ENCODE data around the gene CDH8.

The CDH8 gene

DNA sequence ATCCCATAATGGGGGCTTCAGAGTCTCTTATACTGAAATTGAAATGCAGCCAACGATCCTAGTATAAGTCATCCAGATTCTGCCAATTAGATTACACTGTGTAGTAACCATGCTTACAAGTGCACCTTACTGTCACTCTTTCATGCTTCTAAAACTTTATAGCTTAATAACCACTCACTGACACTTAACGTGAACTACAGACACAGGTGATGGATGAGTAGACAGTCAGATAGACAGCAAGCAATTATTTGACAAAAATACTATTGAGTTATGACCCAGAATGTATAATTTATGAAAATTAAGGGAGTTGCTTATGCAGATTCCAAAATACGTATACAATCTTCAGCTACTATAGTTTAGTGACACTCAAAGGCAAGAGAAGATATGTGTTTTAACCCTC is 6.3 kb downstream of the CDH8 start:
- no peak for FAIRE-seq

DNA sequence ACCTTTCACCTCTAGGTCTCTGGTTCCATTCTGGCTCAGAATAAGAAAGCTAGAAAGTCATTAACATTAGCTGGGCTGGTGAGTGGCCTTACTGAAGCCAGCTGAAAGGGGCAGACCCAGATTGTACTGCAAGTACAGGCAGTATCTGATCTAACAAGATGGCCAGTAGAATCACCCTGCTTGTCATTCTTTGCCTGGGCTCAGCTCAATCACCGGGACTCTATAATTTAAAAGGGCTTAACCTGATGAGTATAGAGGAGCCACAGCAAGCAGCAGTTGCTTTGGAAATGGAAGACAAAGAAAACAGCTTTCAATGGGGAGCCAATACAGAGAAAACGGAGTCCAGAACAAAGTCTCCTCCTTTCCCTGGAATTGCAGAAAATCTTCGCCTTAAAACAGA is 13.6 kb downstream of the CDH8 start:
- no peak for FAIRE-seq

GRCh38 chr16:62021161-62021581 is 15.1 kb downstream of the CDH8 start:
- no peak for FAIRE-seq

GRCh38 chr16:62020681-62021080 is 15.6 kb downstream of the CDH8 start:
- no peak for FAIRE-seq

DNA sequence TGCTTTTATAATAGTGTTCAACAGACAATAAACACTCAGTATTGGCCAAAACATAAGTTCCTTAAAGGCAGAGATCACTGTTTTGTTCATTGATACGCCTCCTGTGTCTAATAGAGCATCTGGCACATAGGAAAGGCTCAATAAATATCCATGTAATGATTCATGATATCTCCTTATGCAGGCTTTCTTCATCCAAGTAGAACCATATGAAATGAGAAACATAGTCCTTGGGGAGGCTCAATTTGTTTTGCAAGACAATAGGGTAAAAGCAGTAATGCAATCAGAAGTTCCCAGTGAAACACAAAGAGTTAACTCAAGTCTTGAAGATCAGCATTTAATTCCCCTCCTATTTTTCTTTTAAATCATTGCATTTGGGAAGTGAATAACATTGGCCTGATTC is 16.4 kb downstream of the CDH8 start:
- no peak for FAIRE-seq

DNA sequence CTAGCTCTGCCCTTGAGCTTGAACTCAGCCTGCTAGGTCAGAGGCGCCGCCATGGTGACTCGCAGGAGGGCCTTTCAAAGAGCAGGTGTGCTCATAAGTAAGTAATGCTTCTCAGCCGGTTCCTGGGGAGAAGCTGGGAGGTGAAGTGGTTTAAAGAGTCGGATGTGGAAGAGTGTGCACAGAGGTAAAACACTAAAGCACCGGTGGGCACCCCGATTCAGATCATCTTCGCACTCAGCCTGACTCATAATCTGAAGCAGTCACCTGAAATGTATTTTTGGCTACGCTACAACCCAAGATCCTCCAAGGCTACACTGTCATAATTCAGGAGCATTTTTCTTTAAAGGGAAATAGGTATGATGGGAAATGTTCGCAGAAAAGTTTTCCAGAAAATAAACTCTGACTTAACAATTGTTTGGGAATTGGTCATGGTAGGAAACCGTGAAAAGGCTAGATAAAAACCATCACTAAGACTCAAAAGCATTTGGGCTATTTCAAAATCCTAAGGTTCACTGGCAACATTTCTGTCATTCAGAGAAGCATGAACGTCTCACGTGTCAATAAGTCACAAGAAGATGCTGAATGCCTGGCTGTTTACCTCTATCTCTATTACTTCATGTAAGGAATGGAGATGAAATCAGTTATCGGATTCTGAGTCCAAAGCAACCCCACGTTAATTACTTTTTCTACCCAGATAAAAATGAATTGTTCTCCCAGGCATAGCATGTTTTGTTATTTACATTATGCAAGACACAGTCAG is 17.8 kb downstream of the CDH8 start:
- FAIRE-seq: no peak

DNA sequence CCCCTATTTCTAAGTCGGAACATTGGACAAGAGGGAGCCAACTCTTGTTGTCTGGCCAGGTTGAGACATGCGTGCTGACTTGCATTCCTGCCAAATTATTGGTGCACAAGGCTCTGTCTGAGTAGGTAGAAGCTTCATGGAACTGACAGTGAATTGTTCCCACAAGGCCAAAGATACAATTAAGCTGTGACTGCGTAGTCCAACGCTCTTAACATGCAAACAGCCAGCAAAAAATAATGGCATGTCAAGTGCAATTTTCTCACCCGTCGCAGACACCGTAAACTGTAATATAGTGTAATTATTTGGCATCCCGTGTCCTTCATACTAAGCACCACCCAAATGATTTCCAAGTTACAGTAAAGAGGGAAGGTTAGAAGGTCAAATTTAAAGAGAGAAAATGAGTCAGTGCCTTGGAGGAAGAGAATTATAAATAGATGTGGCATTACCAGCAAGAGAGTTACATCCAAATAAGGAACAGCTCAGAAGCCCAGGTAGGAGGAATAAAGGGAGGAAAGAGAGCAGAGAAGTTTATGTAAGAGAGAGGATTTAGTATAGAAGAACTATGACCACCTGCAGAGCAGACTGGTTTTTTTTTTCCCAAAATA is 21.8 kb downstream of the CDH8 start:
- FAIRE-seq: no peak

- FAIRE-seq: no peak
These were observed 26.1 kb downstream of the CDH8 start for GRCh38 chr16:62010186-62010585.

DNA sequence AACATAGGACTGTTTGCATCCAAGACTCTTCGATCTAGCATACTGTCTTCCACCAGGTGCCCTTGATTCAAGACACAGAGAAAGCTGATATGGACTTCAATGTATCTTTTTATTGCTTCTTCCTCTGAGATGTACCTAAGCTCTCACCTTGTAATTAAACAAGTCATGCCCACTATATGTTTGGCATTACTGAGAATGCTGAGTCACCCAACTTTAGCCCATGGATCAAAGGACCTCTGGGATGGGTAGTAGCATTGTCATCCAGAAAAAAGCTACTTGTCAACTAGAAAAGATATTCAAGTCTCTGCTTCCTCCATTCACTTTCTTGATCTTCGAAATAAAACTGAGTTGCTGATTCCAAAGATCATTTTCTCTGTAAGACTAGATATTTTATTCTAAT is 37.8 kb downstream of the CDH8 start:
- FAIRE-seq: no peak

DNA sequence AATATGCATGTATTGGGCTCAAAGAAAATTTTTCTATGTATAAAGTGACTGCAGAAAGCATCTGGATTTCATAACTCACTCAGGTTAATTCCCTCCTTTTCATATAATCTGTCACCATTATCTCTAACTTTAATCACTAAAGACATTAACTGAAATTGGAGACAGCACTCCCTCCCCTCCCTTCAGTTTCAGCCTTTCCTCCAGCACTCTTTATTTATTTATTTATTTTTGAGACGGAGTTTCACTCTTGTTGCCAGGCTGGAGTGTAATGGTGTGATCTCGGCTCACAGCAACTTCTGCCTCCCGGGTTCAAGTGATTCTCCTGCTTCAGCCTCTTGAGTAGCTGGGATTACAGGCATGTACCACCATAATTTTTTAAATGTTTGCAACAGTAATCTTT is 43.1 kb downstream of the CDH8 start:
- FAIRE-seq: no peak

GRCh38 chr16:61987474-61988012 is 48.7 kb downstream of the CDH8 start:
- FAIRE-seq: no peak

GRCh38 chr16:61969077-61969382 is 67.2 kb downstream of the CDH8 start:
- no peak for FAIRE-seq

GRCh38 chr16:61968242-61969076 is 67.8 kb downstream of the CDH8 start:
- no peak for FAIRE-seq

- no peak for FAIRE-seq
These were observed 79.0 kb downstream of the CDH8 start for GRCh38 chr16:61957075-61957855.

DNA sequence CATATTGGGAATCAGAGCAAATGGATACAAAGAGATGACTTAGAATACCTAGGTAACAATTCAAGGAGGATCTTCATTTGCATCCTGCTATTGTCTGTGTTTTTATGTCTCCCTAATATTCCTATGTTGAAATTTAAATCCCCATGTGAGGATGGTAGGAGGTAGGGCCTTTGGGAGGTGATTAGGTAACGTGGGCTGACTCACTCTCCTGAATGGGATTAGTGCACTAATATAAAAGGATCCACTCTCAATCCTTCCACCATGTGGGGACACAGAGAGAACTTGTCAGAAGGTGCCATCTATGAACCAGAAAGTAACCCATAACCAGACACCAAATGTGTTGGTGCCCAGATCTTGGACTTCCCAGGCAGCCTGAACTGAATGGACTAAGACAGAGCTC is 83.4 kb downstream of the CDH8 start:
- no peak for FAIRE-seq

- FAIRE-seq: no peak
These were observed 87.8 kb downstream of the CDH8 start for GRCh38 chr16:61948414-61948813.

DNA sequence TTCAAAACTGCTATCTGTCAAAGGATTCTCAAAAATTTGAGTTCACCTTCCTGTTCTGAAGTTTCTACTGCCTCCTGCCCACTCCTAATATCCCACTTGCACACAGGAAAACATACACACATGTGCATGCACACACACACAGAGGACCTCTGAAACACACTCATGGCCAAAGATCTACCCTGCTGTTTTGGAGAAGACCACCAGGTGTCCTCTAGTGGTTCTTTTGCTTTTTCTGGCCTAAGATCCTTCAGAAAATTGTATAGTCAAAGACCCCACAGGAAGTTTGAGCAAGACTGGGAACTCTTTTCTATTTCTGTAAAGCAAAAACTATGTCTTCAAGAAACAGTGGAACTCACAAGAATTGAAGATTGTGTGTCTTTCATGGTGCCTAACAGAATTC is 90.2 kb downstream of the CDH8 start:
- no peak for FAIRE-seq

DNA sequence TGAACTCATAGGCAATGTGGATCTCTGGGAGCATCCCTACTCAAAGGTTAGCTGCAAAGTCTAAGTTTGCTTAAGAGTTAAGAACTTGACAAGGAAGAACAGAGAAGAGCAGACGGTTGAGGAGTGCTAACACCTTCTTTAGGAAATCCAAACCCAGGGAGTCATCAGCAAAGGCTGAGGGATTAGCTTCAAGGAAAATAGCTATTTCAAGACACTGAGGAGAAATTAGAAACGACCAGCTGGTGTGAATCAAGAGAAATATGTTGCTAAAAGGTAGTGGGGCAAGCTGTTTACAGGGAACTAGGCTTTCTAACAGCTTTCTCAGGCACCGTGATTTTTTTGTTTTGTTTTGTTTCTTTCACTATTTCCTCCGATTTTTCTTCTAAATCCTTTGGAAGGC is 90.7 kb downstream of the CDH8 start:
- no peak for FAIRE-seq

DNA sequence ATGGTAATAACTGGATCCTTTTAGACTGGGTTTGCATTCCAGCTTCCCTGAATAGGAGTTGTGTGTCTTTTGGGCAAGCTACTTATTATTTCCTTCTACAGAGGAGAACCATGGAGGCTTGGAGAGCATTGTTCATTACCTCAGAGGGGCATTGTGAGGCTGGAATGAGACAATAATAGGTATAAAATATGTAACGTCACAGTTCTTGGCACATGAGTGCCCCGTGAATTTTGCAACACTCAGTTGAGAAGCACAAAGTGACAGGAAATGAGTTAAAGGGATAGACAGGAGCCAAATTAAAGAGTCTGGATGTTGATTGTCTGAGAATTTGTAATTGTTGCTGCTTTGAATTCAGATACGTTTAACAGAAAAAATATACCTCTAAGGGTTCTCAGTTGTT is 92.2 kb downstream of the CDH8 start:
- FAIRE-seq: no peak

DNA sequence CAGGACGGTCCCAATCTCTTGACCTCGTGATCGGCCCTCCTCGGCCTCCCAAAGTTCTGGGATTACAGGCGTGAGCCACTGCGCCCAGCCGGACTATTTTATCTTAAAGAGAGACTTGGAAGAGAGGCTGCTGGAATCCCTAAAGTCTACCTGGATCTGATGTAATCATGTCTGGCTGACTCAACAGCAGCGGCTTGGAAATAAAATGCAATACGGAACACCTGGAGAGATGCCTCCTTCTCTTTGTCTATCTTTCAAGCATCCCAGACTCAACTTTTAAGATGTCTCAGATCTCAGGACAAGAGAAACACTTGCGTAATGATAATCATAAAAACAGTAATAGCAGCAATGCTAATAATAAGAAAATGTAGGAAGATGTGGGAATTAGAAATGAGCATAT is 95.6 kb downstream of the CDH8 start:
- FAIRE-seq: no peak

DNA sequence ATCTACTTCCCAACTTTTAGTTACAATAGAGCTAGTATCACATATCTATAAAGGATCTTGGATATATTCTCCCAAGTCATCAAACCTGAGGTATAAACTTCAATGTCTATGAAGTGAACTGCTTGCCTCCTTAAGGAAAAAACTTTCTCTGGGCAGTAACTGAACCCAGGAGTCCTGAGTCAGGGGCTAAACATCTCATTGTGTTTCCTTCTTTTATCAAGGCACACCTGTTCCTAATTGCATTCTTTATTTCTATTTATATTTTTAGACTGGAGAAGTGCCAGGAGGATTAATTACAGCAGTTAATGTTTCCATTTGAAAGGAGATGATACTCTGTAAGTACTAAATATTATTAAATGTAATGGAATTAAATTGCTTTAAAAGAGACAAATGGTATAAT is 98.6 kb downstream of the CDH8 start:
- FAIRE-seq: no peak

DNA sequence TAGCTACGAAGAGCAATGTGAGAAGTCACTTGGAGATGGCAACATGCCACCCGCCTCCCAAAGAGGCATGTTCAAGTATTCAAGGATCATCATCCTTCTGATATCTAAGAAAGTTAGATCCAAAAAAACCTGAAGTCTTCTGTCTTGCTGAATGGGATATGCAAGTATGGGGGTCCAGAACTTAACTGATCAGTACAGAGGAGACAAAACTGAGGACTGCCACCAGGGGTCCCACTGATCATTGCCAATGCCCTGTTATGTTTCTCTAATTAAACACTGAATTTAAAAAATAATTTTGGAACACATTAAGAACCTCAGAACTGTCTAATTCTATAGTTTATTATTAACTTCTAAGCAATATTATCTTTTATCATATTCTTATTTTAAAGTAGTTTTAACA is 99.7 kb downstream of the CDH8 start:
- no peak for FAIRE-seq

DNA sequence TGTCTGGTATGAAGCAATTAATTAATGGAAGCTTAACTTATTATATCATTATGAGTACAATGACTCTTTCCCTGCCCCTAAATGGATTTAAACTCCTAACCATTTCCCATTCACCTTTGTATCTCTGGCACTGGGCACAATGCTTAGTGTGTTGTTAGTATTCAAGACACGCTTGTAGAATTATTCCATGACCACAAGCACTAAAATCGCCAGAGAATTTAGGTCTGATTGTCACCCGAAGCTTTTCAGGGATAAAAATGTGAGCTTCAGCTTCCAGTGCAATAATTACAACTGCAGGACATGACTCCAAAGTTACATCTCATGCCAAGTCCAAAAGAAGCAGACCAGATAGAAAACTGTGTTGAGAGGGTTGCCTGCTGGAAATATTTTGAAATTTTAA is 101.6 kb downstream of the CDH8 start:
- FAIRE-seq: no peak
